ENCODE results near the gene PRSS56.

PRSS56 gene

DNA sequence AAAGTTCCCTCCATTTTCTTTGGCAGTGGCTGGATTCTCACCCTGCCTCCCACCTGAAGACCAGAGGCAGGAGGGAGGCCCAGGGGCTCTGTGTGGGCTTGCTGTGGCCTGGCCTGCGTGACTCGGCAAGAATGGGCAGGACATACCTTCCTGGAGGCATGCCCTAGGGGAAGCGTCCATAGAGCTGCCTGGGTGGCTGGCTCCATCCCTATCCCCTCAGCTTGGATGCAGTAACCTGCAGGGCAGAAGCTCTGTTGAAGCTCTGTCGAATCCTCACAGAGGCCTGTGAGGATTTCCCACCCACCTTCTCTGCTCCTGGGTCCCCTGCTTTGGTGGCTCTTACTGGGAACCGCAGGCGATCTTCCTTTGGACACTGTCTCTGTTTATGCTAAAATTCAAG, 1.3 kb upstream of the PRSS56 start:
- H3K9me3 Mint-ChIP-seq = no peaks in the 10 kb centered on the region
- no peak overlapping the region for H3K4me3 Mint-ChIP-seq
- no peak for DNase-seq
- peaks cover 48% of the 10 kb centered on the region for H3K4me1 Mint-ChIP-seq
- no peaks in the 10 kb centered on the region for H3K36me3 Mint-ChIP-seq (ENCODE audit: low read depth)
- peaks cover 88% of the 10 kb centered on the region for H3K27me3 Mint-ChIP-seq (ENCODE audit: low read depth, poor library complexity)
- TF ChIP-seq CTCF (IDR thresholded peaks at IDR 0.05) = no peak
- H3K27ac Mint-ChIP-seq = no peak overlapping the region

DNA sequence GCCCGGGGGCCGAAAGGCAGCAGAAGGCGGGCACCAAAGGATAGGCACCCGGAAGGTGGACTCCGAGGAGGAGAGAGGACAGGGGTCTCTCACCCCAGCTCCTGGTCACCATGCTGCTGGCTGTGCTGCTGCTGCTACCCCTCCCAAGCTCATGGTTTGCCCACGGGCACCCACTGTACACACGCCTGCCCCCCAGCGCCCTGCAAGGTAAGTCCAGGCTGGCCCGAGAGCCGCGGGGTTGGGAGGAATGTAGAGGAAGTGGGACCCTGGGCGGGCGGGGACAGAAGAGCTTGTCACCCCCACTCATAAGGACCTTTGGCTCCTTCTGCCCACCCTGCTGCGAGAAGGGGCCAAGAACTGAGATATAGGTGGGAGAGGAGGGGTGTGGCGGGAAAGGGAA, 301 bp downstream of the PRSS56 start:
- TF ChIP-seq CTCF (IDR thresholded peaks at IDR 0.05) = no peak
- no peak for DNase-seq
- no peak overlapping the region for H3K27ac Mint-ChIP-seq
- H3K4me1 Mint-ChIP-seq = peaks cover 45% of the 10 kb centered on the region
- no peak overlapping the region for H3K4me3 Mint-ChIP-seq
- H3K9me3 Mint-ChIP-seq = no peaks in the 10 kb centered on the region
- H3K27me3 Mint-ChIP-seq (ENCODE audit: low read depth, poor library complexity) = peaks cover 73% of the 10 kb centered on the region
- H3K36me3 Mint-ChIP-seq (ENCODE audit: low read depth) = no peaks in the 10 kb centered on the region

- no peak for TF ChIP-seq CTCF (IDR thresholded peaks at IDR 0.05)
- peaks cover 42% of the 10 kb centered on the region for H3K4me1 Mint-ChIP-seq
- no peak overlapping the region for H3K27ac Mint-ChIP-seq
- no peaks in the 10 kb centered on the region for H3K36me3 Mint-ChIP-seq (ENCODE audit: low read depth)
- H3K4me3 Mint-ChIP-seq = no peak overlapping the region
- H3K27me3 Mint-ChIP-seq (ENCODE audit: low read depth, poor library complexity) = peaks cover 68% of the 10 kb centered on the region
- no peak for DNase-seq
- no peaks in the 10 kb centered on the region for H3K9me3 Mint-ChIP-seq
These were observed 910 bp downstream of the PRSS56 start for GRCh38 chr2:232521098-232521497.

DNA sequence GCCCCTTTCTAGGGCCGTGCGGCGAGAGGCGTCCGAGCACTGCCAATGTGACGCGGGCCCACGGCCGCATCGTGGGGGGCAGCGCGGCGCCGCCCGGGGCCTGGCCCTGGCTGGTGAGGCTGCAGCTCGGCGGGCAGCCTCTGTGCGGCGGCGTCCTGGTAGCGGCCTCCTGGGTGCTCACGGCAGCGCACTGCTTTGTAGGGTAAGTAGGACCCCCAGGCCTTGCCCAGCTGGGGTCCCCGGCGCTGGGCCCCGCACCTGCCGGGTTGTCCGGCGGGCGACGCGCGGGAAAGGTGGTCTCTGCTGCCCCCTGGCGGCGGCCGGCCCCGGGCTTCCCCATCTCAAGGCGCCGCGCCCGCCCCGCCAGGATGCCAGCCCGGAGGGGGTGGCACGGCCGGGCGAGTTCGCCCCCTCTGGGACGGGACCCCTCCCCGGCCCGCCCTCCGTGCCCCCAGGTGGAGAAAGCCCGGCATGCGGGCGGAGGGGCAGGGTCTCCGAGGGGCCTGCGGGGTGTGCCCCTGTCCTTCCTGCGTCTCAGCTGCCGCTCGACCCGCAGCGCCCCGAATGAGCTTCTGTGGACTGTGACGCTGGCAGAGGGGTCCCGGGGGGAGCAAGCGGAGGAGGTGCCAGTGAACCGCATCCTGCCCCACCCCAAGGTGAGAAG, 1.9 kb downstream of the PRSS56 start:
- Mint-ChIP-seq H3K27me3 (ENCODE audit: low read depth, poor library complexity) (peaks cover 59% of the 10 kb centered on the region), H3K36me3 (ENCODE audit: low read depth) (no peaks in the 10 kb centered on the region), H3K9me3 (no peaks in the 10 kb centered on the region), H3K27ac (no peak overlapping the region), H3K4me1 (peaks cover 42% of the 10 kb centered on the region), H3K4me3 (no peak overlapping the region)
- peak; percentile 87 for DNase-seq
- peak; percentile 89 for TF ChIP-seq CTCF (IDR thresholded peaks at IDR 0.05)

DNA sequence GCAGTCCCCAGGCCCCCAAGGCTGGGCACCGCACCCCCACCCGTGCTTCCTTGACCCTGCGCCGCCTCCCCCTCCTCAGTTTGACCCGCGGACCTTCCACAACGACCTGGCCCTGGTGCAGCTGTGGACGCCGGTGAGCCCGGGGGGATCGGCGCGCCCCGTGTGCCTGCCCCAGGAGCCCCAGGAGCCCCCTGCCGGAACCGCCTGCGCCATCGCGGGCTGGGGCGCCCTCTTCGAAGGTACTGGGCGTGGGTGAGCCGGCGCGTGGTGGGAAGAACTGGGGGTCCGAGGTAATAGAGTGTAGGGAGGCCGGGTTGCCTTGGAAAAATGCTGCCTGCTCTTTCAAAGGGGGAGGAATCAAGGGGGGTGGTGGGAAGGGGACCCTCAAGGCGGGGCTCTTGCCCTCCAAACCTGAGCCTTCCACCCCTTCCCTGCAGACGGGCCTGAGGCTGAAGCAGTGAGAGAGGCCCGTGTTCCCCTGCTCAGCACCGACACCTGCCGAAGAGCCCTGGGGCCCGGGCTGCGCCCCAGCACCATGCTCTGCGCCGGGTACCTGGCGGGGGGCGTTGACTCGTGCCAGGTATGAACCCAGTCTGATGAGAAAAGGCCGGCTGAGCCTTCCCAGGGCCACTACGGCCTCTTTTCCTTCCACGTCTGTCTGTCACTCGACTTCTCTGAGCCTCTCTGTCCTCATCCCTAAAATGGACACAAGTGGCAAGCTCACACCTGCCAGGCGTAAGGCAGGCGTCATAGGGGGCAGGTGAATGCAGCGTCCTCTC, 2.6 kb downstream of the PRSS56 start:
- no peaks in the 10 kb centered on the region for H3K36me3 Mint-ChIP-seq (ENCODE audit: low read depth)
- H3K4me1 Mint-ChIP-seq = peaks cover 39% of the 10 kb centered on the region
- H3K9me3 Mint-ChIP-seq = no peaks in the 10 kb centered on the region
- peak overlapping the region; percentile 44 for H3K4me3 Mint-ChIP-seq
- TF ChIP-seq CTCF (IDR thresholded peaks at IDR 0.05) = no peak
- peaks cover 54% of the 10 kb centered on the region for H3K27me3 Mint-ChIP-seq (ENCODE audit: low read depth, poor library complexity)
- DNase-seq = no peak
- H3K27ac Mint-ChIP-seq = no peak overlapping the region

DNA sequence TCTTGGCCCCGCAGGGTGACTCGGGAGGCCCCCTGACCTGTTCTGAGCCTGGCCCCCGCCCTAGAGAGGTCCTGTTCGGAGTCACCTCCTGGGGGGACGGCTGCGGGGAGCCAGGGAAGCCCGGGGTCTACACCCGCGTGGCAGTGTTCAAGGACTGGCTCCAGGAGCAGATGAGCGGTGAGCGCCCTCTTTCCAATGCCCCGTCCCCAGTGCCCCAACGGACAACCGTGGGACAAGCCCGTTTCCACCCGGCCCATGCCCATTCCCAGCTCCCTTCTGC, 3.2 kb downstream of the PRSS56 start:
- no peak for DNase-seq
- H3K4me3 Mint-ChIP-seq = peak overlapping the region; percentile 44
- H3K36me3 Mint-ChIP-seq (ENCODE audit: low read depth) = no peaks in the 10 kb centered on the region
- no peak overlapping the region for H3K27ac Mint-ChIP-seq
- H3K9me3 Mint-ChIP-seq = no peaks in the 10 kb centered on the region
- no peak for TF ChIP-seq CTCF (IDR thresholded peaks at IDR 0.05)
- H3K27me3 Mint-ChIP-seq (ENCODE audit: low read depth, poor library complexity) = peaks cover 51% of the 10 kb centered on the region
- peaks cover 39% of the 10 kb centered on the region for H3K4me1 Mint-ChIP-seq

Measured in nephron progenitor cell (in vitro differentiated cells).